Mammary epithelial cell (primary cell): ENCODE measurements around the gene ATP11C.

Experiments
- CTCF ChIP-seq, 2 donors: IDR thresholded peaks in 1 of 2; conservative IDR thresholded peaks in 1 of 2; 2 replicates each; pipeline ENCODE4 v1.5.1; 2011 to 2012; ENCODE audit warnings: inconsistent platforms in 2 of 2, low read length in 2 of 2, mild to moderate bottlenecking in 2 of 2, control low read depth in 1 of 2, low read depth in 1 of 2; ENCODE audit not compliant: insufficient read depth in 1 of 2; ENCODE audit errors: extremely low read depth in 1 of 2
- EZH2 ChIP-seq: IDR thresholded peaks from 2 replicates; pipeline ENCODE4 v1.6.1; 2012; ENCODE audit warnings: low read length, inconsistent platforms, borderline replicate concordance

GRCh38 chrX:139892512-139892911, 40.3 kb downstream of the ATP11C start:
- TF ChIP-seq CTCF (conservative IDR thresholded peaks at IDR 0.05 in 1 of 2, IDR thresholded peaks at IDR 0.05 in 1 of 2; ENCODE audit: extremely low read depth in 1 of 2, insufficient read depth in 1 of 2, low read depth in 1 of 2, low read length in 2 of 2) (no peak), EZH2 (no peak)
